ENCODE measurements around the gene BMF.

The BMF gene

GRCh38 chr15:40038275-40038637 lies 70.4 kb downstream of the BMF start:
- TF ChIP-seq CTCF (IDR thresholded peaks at IDR 0.05; ENCODE audit: low read depth, low read length): no peak
- H3K4me3 ChIP-seq (ENCODE audit: low read depth, low read length): peak overlapping the region; percentile 99
- no peaks in the 10 kb centered on the region for H3K9me3 ChIP-seq (ENCODE audit: severe bottlenecking)
- peak overlapping the region; percentile 92 for H3K27ac ChIP-seq
- no peaks in the 10 kb centered on the region for H3K27me3 ChIP-seq (ENCODE audit: insufficient read depth, low read depth, severe bottlenecking)
- no peak for DNase-seq
- peaks cover 44% of the 10 kb centered on the region for H3K36me3 ChIP-seq
